G401.6 (cell line): ENCODE results near the gene IRS2.

Experiments used
- FAIRE-seq: peaks from 2 replicates; lab custom pipeline; 2012; peaks lifted over from hg19 to GRCh38; lab: Jason Lieb, UNC

Gene IRS2

DNA sequence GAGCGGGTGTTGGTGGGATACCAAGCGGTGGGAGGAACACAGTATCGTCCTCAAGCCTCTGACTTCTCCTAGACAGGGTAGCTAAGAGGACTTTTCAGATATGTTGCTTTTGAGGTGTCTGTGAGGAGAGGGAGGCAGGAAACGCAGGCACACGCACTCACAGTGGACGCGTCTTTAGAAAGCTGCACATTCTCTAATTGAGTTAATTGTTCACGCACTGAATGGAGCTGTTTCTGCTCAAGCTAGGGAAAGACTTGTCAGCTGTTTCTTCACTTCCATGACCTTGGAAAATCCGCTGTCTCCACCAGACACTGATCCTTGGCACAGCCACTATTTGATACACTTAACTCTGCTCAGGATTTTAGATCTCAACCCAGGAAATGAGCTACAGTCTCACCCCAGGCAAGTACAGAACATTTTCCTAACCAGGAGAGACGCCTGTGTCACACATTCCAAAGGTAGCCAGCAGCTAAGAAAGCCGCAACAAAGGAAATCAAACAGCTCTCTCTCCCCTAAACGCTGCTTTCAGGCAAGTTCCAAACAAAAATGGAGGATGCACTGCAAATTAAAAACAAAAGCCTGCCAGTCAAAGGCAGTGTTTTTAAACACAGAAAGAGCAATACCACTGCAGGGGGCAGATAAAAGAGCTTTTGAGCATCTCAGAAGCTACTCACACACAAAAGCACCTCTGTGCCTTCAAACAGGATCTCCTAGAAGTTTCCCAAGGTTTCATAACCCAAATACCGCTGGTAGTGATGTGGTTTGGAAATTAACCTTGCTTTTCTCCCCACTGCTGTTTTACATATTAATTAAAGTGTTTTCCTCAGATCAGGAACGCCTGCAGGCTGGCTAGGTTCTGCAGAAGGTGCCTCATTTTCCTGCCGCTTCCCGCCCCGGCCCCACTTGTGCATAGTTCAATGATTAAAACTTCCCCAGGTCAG lies 57.3 kb downstream of the IRS2 start:
- no peak for FAIRE-seq

DNA sequence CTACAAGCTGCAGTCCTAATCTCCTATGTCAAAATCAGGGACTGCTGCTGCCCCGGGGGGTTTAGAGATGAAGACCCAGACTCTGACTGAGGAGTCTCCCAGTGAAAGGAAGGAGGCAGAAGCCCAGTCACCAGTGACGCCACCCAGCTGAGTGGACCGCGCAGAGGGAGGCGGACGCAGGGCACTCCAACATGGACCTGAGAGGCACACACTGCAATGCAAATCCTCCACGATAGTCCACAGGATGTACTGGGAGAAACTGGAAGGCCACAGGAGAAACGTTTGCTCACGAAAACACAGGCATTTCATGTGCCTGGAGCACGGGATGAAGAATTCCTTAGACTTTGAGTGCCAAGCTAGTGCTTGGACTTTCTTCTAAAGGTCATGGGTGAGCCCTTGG lies 58.3 kb downstream of the IRS2 start:
- no peak for FAIRE-seq

DNA sequence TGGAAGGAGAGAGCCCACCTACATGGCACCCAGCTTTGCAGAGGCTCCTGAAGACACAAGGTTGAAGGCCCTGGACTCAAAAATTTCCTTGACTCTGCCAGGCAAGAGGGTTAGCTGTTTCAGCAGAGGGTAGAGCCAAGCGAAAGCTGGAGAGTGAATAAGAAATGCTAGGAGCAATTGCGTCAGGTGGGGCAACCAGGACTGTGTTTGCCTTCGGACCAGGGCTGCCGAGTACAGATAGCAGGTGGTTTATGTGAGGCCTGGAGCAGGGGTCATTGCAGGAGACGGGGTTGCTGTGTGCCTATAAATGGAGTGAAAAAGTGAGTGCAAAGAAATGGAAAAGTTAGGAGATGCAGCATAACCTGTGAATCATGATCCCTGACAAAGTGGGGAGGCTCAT lies 59.1 kb downstream of the IRS2 start:
- FAIRE-seq: no peak

GRCh38 chr13:109725995-109726637 lies 60.3 kb downstream of the IRS2 start:
- FAIRE-seq: no peak

DNA sequence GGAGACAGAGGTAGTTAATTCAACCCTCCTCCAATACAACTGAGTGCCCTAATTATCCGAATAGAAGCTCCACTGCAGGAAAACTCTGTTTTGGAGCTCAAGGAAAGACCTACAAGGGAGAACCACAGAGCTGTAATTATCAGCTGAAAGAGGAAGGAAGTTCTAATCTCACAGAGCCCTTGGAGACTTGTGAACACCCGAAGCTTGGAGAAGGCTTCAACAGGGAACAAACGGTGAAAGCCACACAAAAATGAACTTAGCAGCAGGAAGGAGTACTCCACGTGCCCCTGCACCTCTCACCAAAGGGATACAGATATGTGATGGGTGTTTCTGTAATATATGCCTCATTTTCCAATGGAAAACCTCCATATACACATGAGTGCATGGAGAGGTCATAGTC lies 61.1 kb downstream of the IRS2 start:
- FAIRE-seq: no peak

GRCh38 chr13:109724603-109725002 lies 61.8 kb downstream of the IRS2 start:
- FAIRE-seq: no peak

GRCh38 chr13:109723046-109723445 lies 63.3 kb downstream of the IRS2 start:
- no peak for FAIRE-seq

GRCh38 chr13:109722068-109722467 lies 64.3 kb downstream of the IRS2 start:
- no peak for FAIRE-seq

- FAIRE-seq: no peak
Observed at GRCh38 chr13:109720758-109721184, 65.6 kb downstream of the IRS2 start.

DNA sequence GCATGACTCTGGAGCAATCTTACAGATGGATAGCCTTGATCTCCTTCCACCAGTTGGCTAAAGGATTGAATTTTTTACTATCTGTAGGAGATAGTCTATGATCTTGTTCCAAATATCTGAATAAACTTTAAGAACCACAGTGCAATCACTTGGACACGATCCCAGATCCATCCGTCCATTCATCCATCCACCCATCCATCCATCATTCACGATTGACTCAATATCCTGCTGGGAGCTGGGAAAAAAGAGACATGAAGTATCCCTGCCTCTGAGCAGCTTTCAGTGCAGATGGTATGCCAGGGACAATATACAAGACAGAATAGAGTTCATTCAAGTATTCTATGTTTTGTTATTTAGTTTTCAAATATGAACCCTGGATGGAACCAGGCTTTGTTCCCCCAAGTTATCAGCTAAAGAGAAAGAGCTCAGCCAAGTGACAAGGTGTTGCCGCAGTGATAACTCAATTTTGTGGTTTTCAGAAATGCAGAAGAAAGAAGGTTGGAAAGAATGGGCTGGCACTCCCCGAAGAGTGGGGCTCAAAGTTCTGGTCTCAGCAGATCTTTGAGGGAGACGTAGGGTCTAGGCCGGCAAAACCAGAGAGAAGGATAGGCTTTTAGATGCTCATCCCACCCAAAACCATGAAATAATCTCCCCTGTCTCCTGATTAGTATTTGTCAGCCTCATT lies 66.3 kb downstream of the IRS2 start:
- FAIRE-seq: no peak

GRCh38 chr13:109718726-109719125 lies 67.7 kb downstream of the IRS2 start:
- no peak for FAIRE-seq

DNA sequence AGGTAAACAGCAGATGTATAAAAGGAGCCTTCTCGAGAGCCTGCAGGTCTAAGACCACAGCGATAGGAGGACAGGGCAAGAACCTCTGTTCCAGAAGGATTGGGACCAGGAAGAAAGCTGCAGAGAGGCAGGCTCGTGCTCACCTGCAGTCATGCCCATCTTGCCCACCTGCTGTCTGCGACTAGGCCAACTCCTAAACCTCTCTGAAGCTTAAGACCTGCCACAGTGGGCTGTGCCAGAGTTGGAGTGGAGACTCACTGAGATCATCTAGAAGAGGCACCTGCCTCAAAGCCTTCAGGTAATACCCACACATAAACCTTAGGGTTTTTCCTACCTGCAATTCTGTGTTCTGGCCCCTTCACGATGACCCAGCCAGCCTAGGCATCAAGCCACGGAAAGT lies 68.7 kb downstream of the IRS2 start:
- FAIRE-seq: no peak

- no peak for FAIRE-seq
Observed at GRCh38 chr13:109715902-109716301, 70.5 kb downstream of the IRS2 start.

DNA sequence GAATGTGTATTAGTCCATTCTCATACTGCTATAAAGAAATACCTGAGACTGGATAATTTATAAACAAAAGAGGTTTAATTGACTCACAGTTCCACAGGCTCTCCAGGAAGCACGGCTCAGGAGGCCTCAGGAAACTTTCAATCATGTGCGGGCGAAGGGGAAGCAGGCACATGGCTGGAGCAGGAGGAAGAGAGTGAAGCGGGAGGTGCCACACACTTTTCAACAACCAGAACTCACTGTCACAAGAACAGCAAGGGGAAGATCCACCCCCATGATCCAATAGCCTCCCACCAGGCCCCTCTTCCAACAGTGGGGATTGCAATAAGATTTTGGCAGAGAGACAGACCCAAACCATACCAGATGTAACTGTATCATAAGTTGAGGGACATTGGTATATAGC lies 72.7 kb downstream of the IRS2 start:
- no peak for FAIRE-seq

GRCh38 chr13:109712124-109712722 lies 74.2 kb downstream of the IRS2 start:
- no peak for FAIRE-seq

DNA sequence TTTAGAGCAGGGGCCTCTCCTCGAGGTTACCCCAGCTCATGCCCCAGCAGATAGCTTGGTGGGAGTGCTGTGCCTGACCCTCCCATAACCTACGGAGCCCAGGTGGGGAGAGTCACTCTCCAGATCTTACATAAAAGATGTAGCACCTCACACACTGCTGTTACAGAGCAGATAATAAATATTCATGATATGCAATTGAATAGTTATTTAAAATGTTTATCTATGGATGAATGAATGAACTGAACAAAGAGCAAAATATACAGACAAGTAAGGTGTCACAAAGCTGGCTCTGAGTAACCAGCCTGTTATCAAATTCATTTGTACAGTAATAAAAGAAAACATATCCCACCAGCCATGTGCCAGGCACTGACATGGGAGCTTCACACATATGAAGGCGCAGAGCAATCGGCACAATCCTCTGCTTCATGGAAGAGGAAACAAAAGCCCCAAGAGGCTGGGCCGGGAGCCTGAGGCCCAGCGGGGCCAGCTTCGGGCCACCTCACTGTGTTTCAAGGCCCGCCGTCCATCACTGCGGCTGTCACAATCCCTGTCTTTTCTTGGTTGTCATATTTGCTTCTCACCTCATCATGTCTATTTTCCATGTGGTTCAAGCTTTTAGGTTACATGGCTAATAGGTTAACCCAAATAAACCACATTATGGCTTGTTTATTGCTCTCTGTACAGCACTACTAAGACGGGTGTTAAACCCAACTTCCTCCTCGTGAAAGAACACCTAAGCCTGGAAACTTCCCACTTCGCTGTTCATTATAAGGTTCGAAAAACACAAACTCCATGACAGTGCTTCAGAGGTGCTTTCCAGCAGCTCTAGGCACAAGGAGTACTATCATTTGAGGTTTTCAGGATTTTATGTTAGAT lies 78.4 kb downstream of the IRS2 start:
- FAIRE-seq: no peak

DNA sequence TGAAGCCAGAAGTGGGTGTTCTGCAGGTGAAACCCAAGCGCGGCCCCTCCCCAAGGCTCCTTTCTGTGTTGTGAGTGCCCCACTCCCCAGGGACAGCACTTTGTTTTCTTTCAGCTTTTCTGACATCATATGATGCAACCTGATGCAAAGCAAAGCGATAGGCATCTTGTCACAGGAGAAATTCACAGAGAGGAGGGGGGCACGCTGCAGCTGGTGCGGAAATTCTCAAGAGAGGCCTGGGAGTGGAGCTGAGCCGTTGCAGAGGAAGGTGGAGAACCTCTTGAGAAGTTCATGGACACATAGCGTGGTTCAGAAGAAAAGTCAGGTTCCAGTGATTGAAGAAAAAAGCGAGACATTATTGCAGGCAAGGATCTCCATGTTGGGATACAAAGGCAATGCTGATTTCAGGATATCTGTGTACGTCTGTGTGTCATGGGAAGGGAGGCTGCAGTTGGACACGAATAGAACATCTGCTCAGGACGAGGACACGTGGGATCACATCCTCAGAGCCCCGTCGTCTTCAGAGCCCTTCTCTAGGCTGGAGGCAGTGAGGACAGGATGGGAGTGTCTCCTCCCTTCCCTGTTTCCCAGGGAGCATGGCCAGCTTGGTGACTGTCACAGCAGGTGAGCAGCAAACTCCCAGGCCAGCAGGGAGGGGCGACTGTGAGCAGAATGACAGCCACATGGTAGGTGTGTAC lies 79.2 kb downstream of the IRS2 start:
- FAIRE-seq: no peak

DNA sequence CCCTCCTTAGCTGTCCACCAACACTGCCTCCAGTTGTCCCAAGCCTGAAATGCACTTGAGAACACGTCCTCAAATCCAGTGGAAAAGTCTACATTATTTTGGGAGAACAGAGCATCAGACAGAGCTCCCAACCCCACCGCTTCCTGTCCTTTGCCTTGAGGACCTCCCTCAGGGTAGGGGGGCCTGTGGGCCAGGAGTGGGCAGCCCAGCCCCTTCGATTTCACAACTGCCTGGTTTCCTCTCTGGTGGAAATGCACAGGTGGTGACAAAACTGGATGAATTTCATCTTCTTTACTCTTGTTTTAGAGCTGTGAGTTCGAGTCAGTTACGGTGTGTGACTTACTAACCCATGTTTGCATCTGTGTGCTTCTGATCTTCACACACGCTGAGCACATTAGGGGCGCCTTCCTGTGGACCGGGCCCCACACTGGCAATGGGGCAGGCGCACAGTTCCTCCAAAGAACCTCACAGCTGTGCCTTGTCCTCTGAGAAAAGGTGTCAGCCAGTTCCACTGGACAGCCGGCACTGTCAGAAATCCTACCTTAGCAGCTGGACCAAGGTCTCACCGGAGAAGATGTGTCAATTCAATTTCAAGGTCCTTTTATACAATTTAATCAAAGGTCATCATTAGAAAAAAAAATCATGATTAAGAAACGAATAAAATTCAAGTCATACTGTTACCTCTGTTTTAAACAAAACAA lies 80.2 kb downstream of the IRS2 start:
- FAIRE-seq: no peak

- FAIRE-seq: no peak
Observed at GRCh38 chr13:109704771-109705635, 81.4 kb downstream of the IRS2 start.
